Non-pigmented ciliary epithelial cell (primary cell): Measurements from ENCODE around the gene PRICKLE2.

Source experiments
- DNase-seq: peaks from one replicate; pipeline ENCODE4 v3.0.0-alpha.2; 2010; ENCODE audit warnings: low read depth

PRICKLE2 gene

DNA sequence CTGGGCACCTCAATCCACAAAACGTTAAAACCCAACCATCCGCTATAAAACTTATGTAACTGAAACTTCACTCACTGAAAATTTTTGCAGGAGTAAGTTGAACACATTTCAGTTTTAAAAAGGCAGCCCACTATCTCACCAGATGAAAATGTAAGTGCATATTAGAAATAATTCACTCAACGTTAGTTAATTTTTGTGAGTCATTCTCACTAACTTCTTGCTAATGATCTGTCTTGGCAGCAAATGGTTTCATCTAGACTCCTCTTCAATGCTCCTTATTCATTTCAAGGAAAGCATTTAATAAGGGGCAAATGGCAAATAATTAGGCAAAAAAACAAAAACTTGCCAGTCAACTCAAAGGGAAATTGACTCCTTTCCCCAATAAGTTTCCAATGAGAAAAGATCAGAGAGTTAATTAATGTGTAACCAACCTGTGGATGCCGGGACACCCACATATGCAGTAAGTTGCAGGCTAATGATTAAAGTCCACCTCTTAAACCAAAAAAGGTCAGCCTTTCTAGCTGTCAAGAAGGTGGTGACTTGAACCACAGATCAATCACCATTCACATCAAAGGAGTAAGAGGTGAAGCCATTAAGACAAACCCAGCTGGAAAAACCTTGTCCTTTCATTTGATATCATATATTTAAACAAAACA lies 22.9 kb upstream of the PRICKLE2 start:
- DNase-seq: no peak

DNA sequence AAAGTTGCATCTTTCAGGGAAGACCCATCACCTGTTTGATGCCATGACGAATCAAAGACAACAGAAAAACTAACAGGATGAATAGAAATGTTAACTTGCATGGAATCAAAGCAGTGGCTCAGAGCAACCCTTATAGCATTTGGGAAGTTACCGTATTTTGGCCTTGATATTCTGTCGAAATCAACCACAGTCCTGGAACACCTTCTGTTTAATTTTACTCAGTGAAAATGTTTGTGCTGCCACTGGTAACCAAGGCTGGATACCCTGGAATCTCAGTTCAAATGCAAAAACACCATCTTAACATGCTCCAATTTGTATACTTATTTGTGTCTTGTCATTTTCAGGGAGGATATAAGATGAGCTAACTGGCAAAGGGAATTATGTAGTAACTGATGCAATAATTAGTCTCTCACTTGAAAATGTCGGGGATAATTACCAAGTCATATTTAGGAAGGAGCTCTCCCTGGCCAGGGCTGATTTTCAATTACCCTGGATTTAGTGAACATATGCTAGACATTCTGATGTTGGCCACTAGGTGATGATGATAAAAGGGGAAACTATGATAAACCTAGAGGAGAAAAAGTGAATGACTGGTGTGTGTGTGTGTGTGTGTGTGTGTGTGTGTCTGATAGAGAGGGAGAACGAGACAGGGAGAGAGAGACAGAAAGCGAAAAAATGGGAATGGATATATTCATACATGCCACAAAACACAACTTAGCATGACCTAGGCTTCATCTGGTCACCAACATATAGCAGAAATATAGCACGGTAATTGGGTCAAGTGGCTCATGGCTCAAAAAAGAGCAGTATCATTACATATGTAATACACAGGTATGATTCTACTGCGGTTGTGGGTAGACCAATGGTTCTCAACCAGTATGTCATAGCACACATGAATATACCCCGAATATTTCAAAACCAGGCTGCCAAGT lies 19.0 kb upstream of the PRICKLE2 start:
- no peak for DNase-seq

- DNase-seq: no peak
These were observed 17.2 kb upstream of the PRICKLE2 start for GRCh38 chr3:64242435-64242834.

DNA sequence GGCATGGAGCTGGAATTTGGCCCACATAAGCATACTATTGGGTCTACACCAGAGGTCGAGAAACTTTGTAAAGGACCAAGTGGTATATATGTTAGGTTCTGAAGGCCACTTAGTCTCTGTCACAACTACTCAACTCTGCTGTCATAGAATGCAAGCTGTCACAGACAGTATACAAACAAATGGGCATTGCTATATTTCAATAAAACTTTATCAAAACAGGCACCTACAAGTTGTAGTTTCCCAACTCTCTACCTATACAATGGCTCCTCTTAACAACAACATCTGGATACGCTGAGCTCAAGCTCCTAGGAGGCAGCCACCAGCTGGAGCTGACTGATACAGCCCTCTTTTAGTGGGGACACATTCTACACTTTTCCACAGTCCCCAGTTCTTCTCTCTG lies 15.7 kb upstream of the PRICKLE2 start:
- no peak for DNase-seq

DNA sequence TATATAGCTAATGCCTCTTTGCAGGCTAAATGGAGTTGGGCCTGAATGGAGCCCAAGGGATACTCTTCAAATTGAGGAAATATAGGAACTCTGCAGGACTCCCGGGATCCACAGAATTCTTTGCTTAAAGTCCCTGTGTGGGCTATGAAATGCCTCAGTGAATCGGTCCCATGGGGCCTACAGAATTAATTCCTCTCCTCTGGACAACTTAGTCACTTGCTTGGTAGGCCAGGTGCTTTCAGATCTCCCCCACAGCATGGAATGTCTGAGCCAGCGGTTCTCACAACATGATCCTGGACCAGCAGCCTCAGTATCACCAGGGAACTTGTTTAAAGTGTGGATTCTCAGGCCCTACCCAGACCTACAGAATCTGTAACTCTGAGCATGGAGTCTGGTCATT lies 15.1 kb upstream of the PRICKLE2 start:
- DNase-seq: no peak

DNA sequence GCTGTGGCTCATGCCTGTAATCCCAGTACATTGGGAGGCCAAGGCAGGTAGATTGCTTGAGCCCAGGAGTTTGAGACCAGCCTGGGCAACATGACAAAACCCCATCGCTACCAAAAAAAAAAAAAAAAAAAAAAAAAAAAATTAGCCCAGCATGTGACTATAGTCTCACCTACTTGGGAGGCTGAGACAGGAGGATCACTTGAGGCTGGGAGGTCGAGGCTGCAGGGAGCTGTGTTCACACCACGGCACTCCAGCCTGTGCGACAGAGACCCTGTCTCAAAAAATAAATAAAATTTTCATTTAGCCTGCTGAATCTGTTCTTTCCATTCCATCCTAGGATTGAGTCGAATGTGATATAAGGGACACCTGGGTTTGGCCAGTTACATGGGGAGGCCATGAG lies 14.6 kb upstream of the PRICKLE2 start:
- DNase-seq: no peak

- DNase-seq: peak; percentile 80
These were observed 13.9 kb upstream of the PRICKLE2 start for GRCh38 chr3:64238971-64239667.

DNA sequence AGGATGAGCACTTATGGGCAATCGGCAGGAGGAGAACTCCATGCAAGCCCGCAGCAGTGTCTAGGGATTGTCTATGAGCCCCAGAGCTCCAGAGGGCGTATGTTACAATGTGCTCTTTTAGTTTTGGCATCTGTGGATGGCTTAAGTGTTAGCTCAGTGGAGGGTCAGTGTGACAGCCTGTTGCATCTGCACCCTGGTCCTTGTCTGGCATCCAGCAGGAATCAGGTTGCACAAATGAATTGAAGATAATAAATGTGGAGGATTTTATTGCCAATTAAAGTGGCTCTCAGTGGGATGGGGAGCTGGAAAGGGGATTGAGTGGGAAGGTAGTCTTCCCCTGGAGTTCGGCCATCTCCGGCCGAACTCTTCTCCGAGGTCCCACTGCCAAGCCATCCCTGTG lies 11.8 kb upstream of the PRICKLE2 start:
- DNase-seq: no peak

GRCh38 chr3:64235605-64236004 lies 10.3 kb upstream of the PRICKLE2 start:
- no peak for DNase-seq

- DNase-seq: no peak
These were observed 9.3 kb upstream of the PRICKLE2 start for GRCh38 chr3:64234571-64234970.

DNA sequence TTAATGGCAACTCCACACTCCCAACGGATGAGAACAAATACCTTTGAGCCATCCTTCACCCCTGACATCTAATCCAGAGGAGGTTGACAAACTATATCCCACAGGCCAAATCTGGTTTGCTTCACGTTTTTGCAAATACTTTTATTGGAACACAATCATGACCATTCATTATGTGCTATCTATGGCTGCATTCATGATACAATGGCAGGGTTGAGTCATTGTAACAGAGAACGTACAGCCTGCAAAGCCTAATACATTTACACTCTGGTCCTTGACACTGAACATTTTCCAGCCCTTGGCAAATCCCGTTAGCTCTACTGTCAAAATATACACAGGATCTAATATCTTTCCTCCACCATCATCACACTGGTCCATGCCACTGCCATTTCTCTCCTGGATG lies 7.6 kb upstream of the PRICKLE2 start:
- DNase-seq: no peak

GRCh38 chr3:64229903-64230302 lies 4.6 kb upstream of the PRICKLE2 start:
- DNase-seq: no peak

DNA sequence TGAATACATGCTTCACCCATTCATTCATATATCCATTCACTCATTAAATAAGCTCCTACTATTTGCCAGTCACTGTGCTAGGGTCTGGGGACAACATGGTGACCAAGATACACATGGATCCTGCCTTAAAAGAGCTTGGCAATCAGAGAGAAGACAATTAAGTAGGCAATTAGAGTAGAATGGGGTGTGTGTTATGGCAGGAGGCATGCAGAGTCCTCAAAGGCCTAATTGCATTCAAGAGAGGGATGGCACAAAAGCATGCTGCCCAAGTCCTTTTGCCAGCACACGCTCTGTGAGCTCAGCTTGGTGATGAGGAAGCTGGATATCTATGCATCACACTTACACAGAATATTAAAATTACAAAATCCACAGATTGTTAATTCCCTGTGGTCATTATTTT lies 2.8 kb upstream of the PRICKLE2 start:
- DNase-seq: no peak

DNA sequence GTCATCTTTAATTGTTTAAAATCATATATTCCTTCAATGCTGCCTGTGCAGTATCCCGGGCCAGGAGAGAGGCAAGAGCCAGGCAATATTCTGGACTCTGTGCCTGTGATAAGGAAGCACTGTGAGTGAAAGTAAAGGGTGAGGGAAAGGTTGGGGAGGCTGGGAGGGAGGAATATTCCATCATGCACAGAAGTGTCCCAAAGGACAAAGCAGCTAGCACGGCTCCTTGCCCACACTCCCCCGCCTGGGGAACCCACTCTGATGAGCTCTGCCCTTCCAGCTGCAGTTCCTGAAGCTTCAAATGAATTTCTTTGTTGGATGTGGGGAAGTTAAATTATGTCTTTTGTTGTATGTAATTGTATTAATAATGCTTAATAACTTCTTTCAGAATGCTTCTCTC lies 1.5 kb upstream of the PRICKLE2 start:
- no peak for DNase-seq

GRCh38 chr3:64225695-64226499 lies 631 bp upstream of the PRICKLE2 start:
- no peak for DNase-seq

DNA sequence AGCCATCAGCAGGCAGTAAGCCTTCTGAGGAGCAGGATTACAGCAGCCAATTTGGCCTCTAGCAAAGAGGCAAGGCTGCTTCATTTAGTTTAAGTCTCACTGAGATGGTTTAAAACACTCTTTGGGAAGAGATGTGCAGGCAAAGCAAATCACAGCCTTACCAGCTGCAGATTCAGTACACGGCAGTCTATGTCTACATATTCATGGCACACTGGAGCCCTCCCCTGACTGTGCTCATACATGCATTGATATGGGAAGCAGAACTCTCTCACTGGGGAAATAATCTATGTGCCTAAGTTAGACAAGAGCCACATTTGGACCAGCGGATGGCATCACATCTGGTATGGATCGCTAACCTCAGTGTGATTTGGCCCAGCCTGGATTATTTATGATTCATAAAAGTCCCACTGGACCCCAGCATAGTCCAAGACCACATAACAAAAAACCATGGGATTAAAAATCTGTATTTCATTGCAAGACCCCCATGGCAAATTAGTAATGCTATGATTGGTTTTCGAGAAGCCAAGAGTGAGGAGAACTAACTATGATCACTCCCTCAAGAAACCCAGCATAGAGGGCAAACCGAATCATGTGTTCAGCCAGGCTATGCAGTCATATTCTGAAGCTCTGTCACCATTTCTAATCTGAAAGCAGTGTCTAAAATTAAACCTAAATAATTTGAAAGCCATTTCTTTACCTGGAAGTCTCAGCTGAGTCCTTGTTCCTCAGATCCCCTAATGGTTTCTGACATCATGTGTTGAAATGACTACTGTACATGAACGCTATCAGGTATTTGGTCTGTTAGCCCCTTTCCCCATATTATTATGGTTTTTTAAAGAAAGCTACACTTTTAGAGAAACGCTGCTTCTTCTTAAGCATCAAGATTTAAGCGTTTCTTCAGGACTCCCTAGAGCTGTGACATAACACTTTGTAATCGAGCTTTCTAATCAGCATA lies 1.2 kb downstream of the PRICKLE2 start:
- no peak for DNase-seq

DNA sequence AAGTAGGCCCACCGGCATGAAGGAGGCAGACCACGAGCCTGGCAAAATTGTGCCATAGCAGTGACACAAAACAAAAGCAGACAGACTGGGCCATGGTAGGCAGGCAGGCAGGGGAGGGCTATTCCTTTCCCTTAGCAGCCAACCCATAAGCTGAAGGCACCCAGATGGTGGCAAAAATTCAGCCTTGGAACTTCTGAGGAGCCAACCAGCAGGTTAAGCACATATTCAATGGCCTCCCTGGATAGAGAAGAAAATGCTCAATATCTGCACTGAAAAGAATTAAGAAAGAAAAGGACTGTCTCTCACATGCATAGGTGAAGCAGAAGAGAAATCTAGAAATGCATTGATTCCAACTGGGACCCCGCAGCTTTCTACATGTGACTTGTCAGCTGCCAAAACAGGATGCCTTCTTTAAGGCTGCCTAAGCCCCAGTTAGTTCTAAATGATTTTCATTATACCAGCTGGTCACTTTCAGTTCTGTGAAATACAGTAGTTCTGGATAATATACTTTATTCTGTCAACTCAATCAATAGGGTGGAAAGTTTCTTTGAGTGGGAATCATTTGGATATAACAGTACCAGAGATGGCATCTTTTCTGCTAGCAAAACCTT lies 2.7 kb downstream of the PRICKLE2 start:
- DNase-seq: no peak

GRCh38 chr3:64221571-64222257 lies 3.6 kb downstream of the PRICKLE2 start:
- DNase-seq: no peak

DNA sequence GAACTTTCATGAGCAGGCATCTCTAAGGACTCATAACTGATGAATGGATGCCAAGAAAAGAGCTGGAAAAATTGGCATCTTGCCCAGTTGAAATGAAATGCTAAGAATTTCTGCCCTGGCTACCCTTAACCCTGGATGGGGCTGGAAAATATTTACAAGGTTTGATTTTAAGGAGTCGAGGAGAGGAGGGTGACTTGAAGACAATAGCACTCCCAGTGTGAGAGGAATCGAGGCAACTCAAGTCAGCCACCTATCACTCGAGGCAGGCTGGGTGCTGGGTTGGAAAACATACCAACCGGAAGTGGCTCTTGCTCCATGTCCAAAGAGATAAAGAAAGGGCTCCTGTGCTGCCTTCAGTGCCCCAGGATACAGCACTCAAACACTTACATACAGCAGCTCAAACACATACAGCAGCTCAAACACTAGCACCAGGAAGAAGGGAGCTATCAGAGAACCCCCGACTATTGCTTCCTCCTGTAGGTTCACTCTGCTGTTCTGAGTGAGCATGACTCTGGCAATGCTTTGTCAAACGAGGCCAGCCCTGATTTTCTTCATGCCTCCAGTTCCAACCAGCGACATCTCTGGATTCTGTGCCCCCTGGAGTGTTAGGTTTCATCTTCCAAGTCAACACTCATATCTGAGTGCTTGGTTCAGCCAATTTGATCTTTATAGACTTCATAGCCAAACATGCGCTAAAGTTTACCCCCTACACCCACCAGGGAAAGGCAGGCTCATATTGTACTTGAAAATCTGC lies 4.9 kb downstream of the PRICKLE2 start:
- DNase-seq: no peak
